HCT116 (cell line): ENCODE results near the gene INS. TPM values are rescaled to one million over a fixed set of nuclear protein-coding genes. Genes with fewer than 3 reads are reported as not detected.

ENCODE experiments used
- ATAC-seq: fragments of 200-7000 bp; cut with Tn5 transposase; 2 replicates; pipeline ENCODE4 v1.9.1; 2020; ENCODE audit warnings: mild to moderate bottlenecking, moderate library complexity
- BruUV-seq: library from RNA; stranded (reverse); fragments of 400-500 nt; replicated peaks from 2 replicates; lab custom pipeline; 2021; lab: Mats Ljungman, UMichigan
- CTCF ChIA-PET: fragments of 300-600 bp; sonication (Branson Sonifier 250); formaldehyde crosslinking; loops from one replicate; lab custom pipeline; 2021; ENCODE audit warnings: antibody characterized with exemption; lab: Charles Lee
- POLR2A ChIA-PET: fragments of 300-600, 350-600 bp; sonication (Branson Sonifier 250); formaldehyde crosslinking; loops from one replicate; lab custom pipeline; 2021; ENCODE audit warnings: antibody characterized with exemption; lab: Charles Lee
- RAD21 ChIA-PET, 2 experiments: fragments of 300-600 bp; sonication (Branson Sonifier 250); formaldehyde crosslinking; loops; one replicate each; lab custom pipeline; 2023; ENCODE audit warnings: low total read pairs in 2 of 2; ENCODE audit not compliant: uncharacterized antibody in 2 of 2, unreplicated experiment in 2 of 2, low non-redundant PET in 1 of 2; lab: Charles Lee
- DNase-seq: peaks from one replicate; pipeline ENCODE4 v3.0.0-alpha.2; 2010; ENCODE audit warnings: low read depth, low spot score
- H2AFZ ChIP-seq: fragments of 200-600 bp; shearing (Covaris generic), sonication (generic); 2 replicates; pipeline ENCODE4 v1.6.1; 2017; ENCODE audit warnings: low read depth, mixed run types, mixed read lengths, antibody characterized with exemption, low read length; ENCODE audit not compliant: poor library complexity, severe bottlenecking
- H3K27ac ChIP-seq: 2 replicates; pipeline ENCODE4 v1.5.1; 2012; ENCODE audit warnings: low read depth, low read length
- H3K27me3 ChIP-seq: fragments of 200-600 bp; sonication (generic); 2 replicates; pipeline ENCODE4 v1.6.1; 2016; ENCODE audit warnings: mixed run types, low read length, mixed read lengths; ENCODE audit not compliant: insufficient read depth
- H3K36me3 ChIP-seq, 2 experiments: fragments of 200-500 bp in 1 of 2; fragments of 200-600 bp in 1 of 2; sonication (Bioruptor generic) in 1 of 2; sonication (generic) in 1 of 2; 2 replicates each; pipeline versions ENCODE4 v1.5.1 to v1.6.1; 2014 to 2016; ENCODE audit warnings: low read length in 2 of 2, inconsistent platforms in 1 of 2, mixed read lengths in 1 of 2, mixed run types in 1 of 2; ENCODE audit not compliant: insufficient read depth in 2 of 2, control insufficient read depth in 1 of 2
- H3K4me1 ChIP-seq, 2 experiments: fragments of 200-600 bp in 1 of 2; sonication (generic) in 1 of 2; 2 replicates each; pipeline versions ENCODE4 v1.5.1 to v1.6.1; 2012 to 2017; ENCODE audit warnings: low read length in 2 of 2, inconsistent platforms in 1 of 2, mild to moderate bottlenecking in 1 of 2, mixed read lengths in 1 of 2, mixed run types in 1 of 2, moderate library complexity in 1 of 2; ENCODE audit not compliant: insufficient read depth in 2 of 2, control insufficient read depth in 1 of 2
- H3K4me2 ChIP-seq: fragments of 200-600 bp; sonication (generic); 2 replicates; pipeline ENCODE4 v1.6.1; 2017; ENCODE audit warnings: mixed run types, low read length, mixed read lengths
- H3K4me3 ChIP-seq, 2 experiments: fragments of 200-600 bp in 1 of 2; sonication (generic) in 1 of 2; replicated peaks in 1 of 2; 2 replicates each; pipeline ENCODE4 v1.5.1; 2011 to 2016; ENCODE audit warnings: low read length in 2 of 2, control low read depth in 1 of 2, low read depth in 1 of 2, mild to moderate bottlenecking in 1 of 2, mixed read lengths in 1 of 2, mixed run types in 1 of 2
- H3K79me2 ChIP-seq: fragments of 200-600 bp; sonication (generic); 2 replicates; pipeline ENCODE4 v1.6.1; 2017; ENCODE audit warnings: mild to moderate bottlenecking, mixed run types, low read length, moderate library complexity, mixed read lengths; ENCODE audit not compliant: insufficient read depth
- H3K9ac ChIP-seq: fragments of 200-600 bp; sonication (generic); 2 replicates; pipeline ENCODE4 v1.6.1; 2016; ENCODE audit warnings: low read length, mixed read lengths
- H3K9me2 ChIP-seq: fragments of 200-600 bp; sonication (generic), shearing (Covaris generic); 2 replicates; pipeline ENCODE4 v1.6.1; 2017; ENCODE audit warnings: mixed run types, mild to moderate bottlenecking, moderate library complexity; ENCODE audit not compliant: insufficient read depth
- H3K9me3 ChIP-seq, 2 experiments: fragments of 200-500 bp in 1 of 2; fragments of 200-600 bp in 1 of 2; sonication (Bioruptor generic) in 1 of 2; sonication (generic) in 1 of 2; 2 replicates each; pipeline ENCODE4 v1.6.1; 2014 to 2017; ENCODE audit warnings: low read length in 2 of 2, mixed read lengths in 2 of 2, inconsistent platforms in 1 of 2, low read depth in 1 of 2, mild to moderate bottlenecking in 1 of 2, mixed run types in 1 of 2, moderate library complexity in 1 of 2; ENCODE audit not compliant: control insufficient read depth in 1 of 2, insufficient read depth in 1 of 2
- H4K20me1 ChIP-seq: fragments of 200-600 bp; sonication (generic), shearing (Covaris generic); 2 replicates; pipeline ENCODE4 v1.6.1; 2017; ENCODE audit warnings: mixed run types, mild to moderate bottlenecking, moderate library complexity; ENCODE audit not compliant: insufficient read depth
- CBX3 ChIP-seq: IDR thresholded peaks from 2 replicates; pipeline ENCODE4 v1.6.1; 2012; ENCODE audit warnings: low read depth
- CTCF ChIP-seq, 3 experiments: fragments of 200-600 bp in 1 of 3; sonication (generic) in 1 of 3; IDR thresholded peaks in 2 of 3; conservative IDR thresholded peaks in 1 of 3; 2 replicates each; pipeline ENCODE4 v1.5.1; 2012 to 2017; ENCODE audit warnings: low read depth in 2 of 3, low read length in 2 of 3, antibody characterized with exemption in 1 of 3, borderline replicate concordance in 1 of 3, control low read depth in 1 of 3, mild to moderate bottlenecking in 1 of 3, mixed read lengths in 1 of 3, mixed run types in 1 of 3, moderate library complexity in 1 of 3; ENCODE audit not compliant: insufficient read depth in 1 of 3
- ELF1 ChIP-seq: IDR thresholded peaks from 2 replicates; pipeline ENCODE4 v1.6.1; 2012; ENCODE audit warnings: low read depth, borderline replicate concordance
- POLR2A ChIP-seq: IDR thresholded peaks from 2 replicates; pipeline ENCODE4 v1.7.0; 2011; ENCODE audit warnings: borderline replicate concordance; ENCODE audit not compliant: insufficient read depth, insufficient read length; ENCODE audit errors: extremely low read depth
- POLR2AphosphoS5 ChIP-seq: IDR thresholded peaks from 2 replicates; pipeline ENCODE4 v1.6.1; 2011; ENCODE audit warnings: mild to moderate bottlenecking, low read depth, low read length, moderate library complexity
- RAD21 ChIP-seq: IDR thresholded peaks from 2 replicates; pipeline ENCODE4 v1.6.1; 2012; ENCODE audit warnings: low read depth, mild to moderate bottlenecking
- SP1 ChIP-seq: IDR thresholded peaks from 2 replicates; pipeline ENCODE4 v1.6.1; 2012; ENCODE audit warnings: low read depth
- SRF ChIP-seq: IDR thresholded peaks from 2 replicates; pipeline ENCODE4 v1.6.1; 2012; ENCODE audit warnings: low read depth
- TCF7L2 ChIP-seq: IDR thresholded peaks from 2 replicates; pipeline ENCODE4 v1.7.0; 2011; ENCODE audit warnings: borderline replicate concordance, inconsistent platforms; ENCODE audit not compliant: insufficient read depth, insufficient read length; ENCODE audit errors: extremely low read depth
- YY1 ChIP-seq: IDR thresholded peaks from 2 replicates; pipeline ENCODE4 v1.6.1; 2011; ENCODE audit warnings: low read length, low read depth, moderate library complexity, mild to moderate bottlenecking; ENCODE audit not compliant: insufficient replicate concordance; ENCODE audit errors: extremely low read depth
- ZBTB33 ChIP-seq: IDR thresholded peaks from 2 replicates; pipeline ENCODE4 v1.6.1; 2011; ENCODE audit warnings: mild to moderate bottlenecking, low read length, moderate library complexity; ENCODE audit not compliant: insufficient replicate concordance; ENCODE audit errors: extremely low read depth
- ZNF274 ChIP-seq: fragments of 200-500 bp; sonication (Bioruptor generic); IDR thresholded peaks from 2 replicates; pipeline ENCODE4 v1.6.1; 2014; ENCODE audit warnings: mild to moderate bottlenecking, low read depth, low read length, inconsistent platforms
- intact Hi-C: fragments of 100-400 bp; cut with micrococcal nuclease; formaldehyde crosslinking; loops from 2 replicates; pipeline ENCODE4 v1.10.0; 2022
- total RNA-seq: library from RNA; stranded (reverse); gene quantifications from one replicate; pipeline ENCODE4 v1.2.1, GENCODE V29; 2021; ENCODE audit not compliant: unreplicated experiment
- TF ChIP-seq, protein P1 (sequence below): IDR thresholded peaks from 2 replicates; pipeline ENCODE4 v1.6.1; 2012
- TF ChIP-seq, protein P2 (sequence below): IDR thresholded peaks from 2 replicates; pipeline ENCODE4 v1.6.1; 2012

INS gene
- total RNA-seq, 1 experiment from 2014 or later = 0.44 TPM

DNA sequence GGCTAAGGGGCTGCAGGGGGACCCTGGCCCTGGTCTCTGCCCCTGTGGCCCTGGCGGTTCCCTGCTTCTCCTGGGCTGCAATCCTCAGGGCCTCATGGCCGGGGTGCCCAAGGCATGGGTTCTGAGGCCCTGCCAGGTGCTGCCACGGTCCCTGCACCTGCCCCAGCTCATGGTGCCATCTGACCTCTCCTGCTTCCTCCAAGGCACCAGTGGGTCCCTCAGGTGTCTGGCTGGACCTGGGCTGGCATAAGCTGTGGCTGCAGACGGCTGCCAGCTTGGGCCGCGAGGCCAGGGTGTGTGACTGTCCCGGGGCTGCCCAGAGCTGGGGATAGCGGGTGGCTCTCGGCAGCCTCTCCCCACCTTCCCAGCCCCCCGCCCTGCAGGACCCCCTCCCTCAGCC is 2.0 kb downstream of the INS start:
- DNase-seq (no peak), ATAC-seq (no peak)
- no peak overlapping the region for H3K9ac ChIP-seq
- H3K79me2 ChIP-seq = no peaks in the 10 kb centered on the region
- no peaks in the 10 kb centered on the region for H3K27me3 ChIP-seq
- no peaks in the 10 kb centered on the region for H4K20me1 ChIP-seq
- no TSS peak for BruUV-seq
- RAD21 ChIA-PET = no interaction called here
- H3K9me2 ChIP-seq = no peaks in the 10 kb centered on the region
- H3K4me1 ChIP-seq = no peaks in the 10 kb centered on the region
- POLR2A ChIA-PET = no interaction called here
- intact Hi-C loops = no loop called here
- no peak overlapping the region for H3K4me2 ChIP-seq
- no peak overlapping the region for H2AFZ ChIP-seq
- no peak for TF ChIP-seq CBX3
- no peak for TF ChIP-seq ZNF274
- TF ChIP-seq RAD21 = no peak
- no peak for TF ChIP-seq POLR2A
- TF ChIP-seq YY1 = no peak
- TF ChIP-seq, protein P1, sequence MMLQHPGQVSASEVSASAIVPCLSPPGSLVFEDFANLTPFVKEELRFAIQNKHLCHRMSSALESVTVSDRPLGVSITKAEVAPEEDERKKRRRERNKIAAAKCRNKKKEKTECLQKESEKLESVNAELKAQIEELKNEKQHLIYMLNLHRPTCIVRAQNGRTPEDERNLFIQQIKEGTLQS = no peak
- TF ChIP-seq SP1 = no peak
- TF ChIP-seq, protein P2, sequence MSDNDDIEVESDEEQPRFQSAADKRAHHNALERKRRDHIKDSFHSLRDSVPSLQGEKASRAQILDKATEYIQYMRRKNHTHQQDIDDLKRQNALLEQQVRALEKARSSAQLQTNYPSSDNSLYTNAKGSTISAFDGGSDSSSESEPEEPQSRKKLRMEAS = no peak
- TF ChIP-seq POLR2AphosphoS5 = no peak
- no peak for TF ChIP-seq ELF1
- TF ChIP-seq CTCF (IDR thresholded peaks at IDR 0.05 in 2 of 3, conservative IDR thresholded peaks at IDR 0.05 in 1 of 3; ENCODE audit: borderline replicate concordance in 1 of 3, insufficient read depth in 1 of 3, low read depth in 2 of 3, low read length in 2 of 3) = no peak
- TF ChIP-seq ZBTB33 = no peak
- no peak for TF ChIP-seq SRF
- no peak for TF ChIP-seq TCF7L2
- H3K9me3 ChIP-seq = no peaks in the 10 kb centered on the region
- CTCF ChIA-PET = interaction anchor here (0.8 to 1.9 kb wide), 4 partner anchors 28 to 506 kb away, joined by 3 to 4 read pairs (median 4); no protein-coding TSS in a partner anchor
- H3K27ac ChIP-seq = no peak overlapping the region
- no peaks in the 10 kb centered on the region for H3K36me3 ChIP-seq
- no peak overlapping the region for H3K4me3 ChIP-seq
